Skin of body (tissue), 2 donors: ENCODE data around the gene FASTK. TPM values are rescaled to one million over a fixed set of nuclear protein-coding genes. Genes with fewer than 3 reads are reported as not detected.
A peak's percentile ranks its signal among the peaks of the same experiment; 100 is the strongest.

Experiments used
- DNase-seq: peaks from one replicate; lab custom pipeline; 2025; lab: John Stamatoyannopoulos, UW
- total RNA-seq: library from RNA; depleted of rRNA; stranded (reverse); fragments of >200 nt; gene quantifications from one replicate; pipeline ENCODE4 v1.2.3, GENCODE V29; 2014

Gene FASTK
- total RNA-seq, 1 donor from 2014 or later, result 35.9 TPM

DNA sequence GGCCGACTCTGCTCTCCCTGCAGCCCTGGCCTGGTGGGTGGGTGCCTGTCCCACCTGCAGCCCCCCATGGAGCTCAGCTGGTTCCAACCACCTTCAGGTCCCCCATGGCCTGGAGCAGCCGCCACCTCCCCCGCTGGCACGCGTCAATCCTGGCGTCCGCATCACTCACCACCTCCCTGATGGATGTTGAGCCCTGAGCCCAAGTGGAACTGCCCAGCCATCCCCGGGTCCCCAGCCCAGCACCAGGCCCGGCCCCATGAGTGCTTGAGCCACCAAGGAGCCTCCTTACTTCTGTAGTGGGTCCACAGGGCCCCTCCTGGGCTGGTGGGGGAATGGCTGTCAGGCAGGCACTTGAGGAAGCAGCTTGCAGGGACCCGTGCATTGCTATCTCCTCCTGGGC lies 20.3 kb upstream of the FASTK start:
- no peak for DNase-seq

DNA sequence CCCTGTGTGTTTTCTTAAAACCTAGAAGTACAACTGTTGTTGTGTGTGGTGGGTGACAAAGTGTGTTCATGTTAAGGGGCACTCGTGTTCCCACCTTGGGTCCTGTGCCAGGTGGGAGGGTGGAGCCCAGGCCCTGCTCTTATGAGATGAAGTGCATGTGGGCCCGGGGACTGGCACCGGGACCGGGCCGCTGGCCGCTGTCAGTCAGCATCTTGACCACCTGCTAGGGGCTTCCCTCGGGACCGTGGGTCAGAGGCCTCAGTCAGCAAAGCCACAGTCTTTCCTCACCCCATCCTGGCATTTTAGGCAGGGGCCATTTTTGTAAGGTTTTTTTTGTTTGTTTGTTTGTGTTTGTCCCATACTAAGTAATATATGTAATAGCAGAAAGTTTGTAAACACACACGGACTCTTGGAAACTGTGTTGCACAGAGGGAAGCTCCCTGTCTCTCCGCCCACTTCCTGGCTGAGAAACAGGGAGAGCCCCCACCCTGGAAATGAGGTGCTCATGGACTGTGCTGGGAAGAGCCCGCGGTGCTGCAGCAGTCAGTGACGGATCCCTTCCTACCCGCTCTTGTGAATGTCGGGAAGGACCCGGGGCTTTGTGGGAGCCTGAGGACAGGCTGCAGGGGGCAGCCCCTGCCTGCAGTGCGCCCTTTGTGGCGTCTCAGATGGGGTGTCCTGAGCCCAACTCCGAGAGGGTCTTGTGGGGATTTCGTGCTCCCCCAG lies 19.0 kb upstream of the FASTK start:
- no peak for DNase-seq

DNA sequence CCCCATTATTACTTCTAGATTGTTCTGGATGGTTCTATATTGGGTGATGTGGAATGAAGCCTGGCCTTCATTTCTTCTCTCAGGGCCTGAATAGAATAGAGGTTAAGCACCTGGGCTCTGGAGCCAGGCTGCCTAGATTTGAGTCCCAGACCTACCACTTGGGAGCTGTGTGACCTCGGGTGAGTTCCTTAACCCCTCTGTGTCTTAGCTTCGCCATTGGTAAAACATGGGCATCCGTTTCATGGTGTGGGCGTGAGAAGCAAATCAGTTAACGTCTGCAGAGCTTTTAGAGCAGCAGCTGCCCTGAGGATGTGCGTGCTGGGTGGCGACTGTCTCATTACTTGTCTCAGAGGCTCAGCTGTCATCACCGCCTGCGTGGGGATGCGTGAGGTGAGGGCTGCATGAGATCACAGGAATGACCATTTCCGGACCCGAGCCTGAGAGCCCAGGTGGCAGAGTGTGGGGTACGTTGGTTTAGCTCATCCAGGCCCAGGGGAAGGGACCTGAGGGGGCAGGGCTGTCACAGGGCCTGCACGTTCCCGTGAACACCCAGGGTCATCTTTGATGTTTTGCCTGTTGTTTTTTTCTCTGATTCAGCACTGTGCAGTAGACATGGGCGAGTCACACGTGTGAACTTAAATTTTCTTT lies 15.3 kb upstream of the FASTK start:
- no peak for DNase-seq

DNA sequence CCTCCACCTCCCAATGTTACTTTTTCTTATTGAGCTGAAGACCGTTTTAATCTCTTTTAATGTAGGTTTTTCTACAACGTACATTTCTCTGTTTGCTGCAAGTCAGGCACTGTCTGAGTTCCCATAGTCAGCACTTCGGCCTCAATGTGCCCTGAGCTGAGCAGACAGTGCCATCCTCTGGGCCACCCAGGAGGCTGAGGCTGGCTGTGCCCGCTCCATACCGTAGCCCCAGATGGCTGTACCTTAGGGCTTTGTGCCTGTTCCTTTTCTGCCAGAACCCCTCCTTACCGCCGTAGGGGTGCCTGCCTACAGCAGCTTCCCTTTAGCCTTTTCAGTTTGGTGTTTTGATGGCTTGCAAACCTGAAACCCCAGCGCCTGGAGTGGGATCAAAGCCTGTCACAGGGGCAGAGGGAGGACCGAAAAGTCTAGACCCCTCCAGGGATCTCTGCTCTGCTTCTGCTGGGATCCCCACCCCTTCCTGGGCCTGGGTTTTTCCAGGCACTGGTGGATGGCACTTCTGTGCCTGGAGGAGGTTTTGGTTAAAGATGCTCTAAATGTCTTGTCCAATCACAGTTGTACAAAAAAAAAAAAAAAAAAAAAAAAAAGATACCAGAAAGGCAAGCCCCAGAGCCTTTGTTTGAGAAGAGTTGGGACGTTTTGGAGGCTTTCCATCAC lies 14.7 kb upstream of the FASTK start:
- no peak for DNase-seq

DNA sequence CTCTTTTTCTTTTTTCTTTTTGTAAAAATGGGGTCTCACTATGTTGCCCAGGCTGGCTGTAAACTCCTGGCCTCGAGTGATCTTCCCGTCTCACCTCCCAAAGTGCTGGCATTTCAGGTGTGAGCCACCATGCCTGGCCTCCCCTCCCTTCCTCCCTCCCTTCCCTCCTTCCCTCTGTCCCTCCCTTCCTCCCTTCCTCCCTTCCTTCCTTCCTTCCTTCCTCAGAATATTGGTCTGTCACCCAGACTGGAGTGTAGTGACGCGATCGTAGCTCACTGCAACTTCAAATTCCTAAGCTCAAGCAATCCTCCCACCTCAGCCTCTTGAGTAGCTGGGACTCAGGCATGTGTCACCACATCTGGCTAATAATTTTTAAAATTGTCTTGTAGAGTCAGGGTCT lies 14.1 kb upstream of the FASTK start:
- DNase-seq, result no peak

DNA sequence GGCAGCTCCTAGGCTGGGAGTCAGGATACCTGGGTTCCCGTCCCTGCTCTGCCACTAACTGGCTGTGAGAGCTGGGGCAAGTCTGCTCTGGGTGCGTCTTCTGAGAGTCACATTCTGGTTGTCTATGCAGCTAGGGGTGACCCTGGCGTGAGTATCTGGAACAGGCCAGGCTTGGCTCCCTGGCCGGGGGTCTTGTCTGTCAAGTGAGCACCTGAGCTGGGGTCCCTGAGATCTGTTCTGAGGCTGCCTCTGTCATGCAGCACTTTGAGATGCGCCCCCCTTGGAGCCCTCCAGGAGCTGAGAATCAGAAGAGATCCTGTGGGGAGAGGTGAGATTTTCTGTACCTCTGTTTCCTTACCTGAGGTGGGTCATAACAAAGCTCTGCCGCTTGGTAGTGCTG lies 13.1 kb upstream of the FASTK start:
- DNase-seq, result no peak

DNA sequence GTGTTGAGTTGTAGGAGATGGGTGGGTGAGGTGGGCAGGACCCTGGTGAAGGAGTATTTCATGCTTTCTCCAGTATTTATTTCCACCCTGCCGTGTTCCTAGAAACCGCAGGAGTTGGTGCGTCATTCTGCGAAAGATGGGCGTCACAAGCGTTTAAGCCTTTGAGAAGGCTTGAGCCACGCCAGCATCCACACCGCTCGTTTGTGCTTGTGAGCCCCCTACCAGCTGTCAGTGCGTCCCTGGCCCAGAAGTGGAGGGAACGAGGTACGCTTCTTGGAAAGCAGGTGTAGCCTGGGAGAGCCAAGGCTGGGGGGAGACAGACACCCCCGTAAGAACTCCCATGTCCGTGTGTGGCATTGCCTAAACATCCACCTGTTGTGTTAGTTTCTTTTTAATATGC lies 11.4 kb upstream of the FASTK start:
- no peak for DNase-seq

DNA sequence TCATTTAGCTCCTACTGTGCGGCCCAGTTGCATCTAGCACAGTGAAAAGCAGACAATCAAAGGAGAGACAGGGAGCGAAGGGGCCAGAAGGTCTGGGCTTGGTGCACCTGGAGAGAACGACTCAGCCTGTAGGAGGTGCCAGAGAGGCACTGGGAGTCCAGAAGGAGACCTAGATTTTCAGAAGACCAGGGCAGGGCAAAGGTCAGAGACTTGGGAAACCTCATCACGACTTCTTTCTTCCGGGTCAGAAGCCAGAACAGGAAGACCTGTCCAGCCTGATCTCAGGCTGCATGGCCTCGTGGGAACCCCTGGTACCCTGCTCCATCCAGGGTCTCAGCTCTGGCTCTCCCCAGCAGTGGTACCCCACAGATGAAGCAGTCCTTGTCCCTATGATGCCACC lies 10.8 kb upstream of the FASTK start:
- DNase-seq, result no peak

DNA sequence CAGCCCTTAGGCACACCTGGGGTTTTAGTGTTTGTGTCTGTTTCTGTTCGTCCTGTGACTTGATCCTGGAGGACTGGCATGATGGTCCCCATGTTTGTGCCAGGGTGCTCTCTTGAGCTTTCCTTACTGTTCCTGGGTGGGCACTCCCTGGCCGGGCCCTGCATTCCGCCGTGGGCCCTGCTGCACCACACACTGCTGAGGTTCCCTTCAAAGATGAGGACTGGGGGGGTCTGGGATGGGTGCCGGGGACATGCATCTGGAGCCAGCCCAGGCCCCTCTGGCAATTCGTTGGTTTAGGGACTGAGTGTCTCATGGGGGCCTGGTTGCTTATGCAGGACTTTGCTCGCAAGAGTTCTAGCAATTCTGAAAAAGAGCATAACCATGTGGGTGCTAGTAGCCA lies 10.4 kb upstream of the FASTK start:
- no peak for DNase-seq

DNA sequence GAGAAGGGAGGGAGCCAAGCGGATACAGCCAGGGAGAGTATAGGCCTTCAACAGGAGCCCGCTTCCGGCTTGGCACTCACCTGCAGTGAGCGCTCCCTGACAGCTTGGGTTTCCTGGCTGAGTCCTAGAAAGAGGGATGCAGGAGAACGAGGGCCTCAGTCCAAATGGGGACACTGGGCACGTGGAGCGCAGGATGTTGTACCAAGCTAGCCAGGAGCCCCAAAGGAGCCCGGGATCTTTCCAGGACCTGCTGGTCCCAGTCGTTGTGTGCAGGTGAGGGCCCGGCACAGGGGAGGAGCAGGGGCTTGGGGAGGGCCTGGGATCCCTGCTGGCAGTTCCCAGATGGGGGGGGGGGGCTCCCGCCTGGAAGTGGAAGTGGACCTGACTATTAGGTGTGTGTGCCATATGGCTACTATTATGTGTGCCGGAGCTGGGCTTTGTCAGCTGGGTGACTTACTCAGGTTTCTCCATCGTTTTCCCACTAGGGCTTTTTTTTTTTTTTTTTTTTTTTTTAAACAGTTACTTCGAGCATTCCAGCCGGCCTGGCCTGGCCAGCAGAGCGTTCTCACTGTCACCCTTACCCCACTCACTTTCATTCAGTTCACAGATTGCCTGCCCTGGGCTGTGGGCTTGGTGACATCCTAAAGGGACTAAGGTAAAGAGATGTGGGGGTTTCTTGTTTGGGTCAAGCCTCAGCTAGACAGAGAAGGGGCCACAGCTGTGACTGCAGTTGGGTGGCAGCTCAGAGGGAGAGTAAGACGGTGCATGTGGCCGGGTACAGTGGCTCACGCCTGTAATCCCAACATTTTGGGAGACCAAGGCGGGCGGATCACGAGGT lies 9.5 kb upstream of the FASTK start:
- no peak for DNase-seq

DNA sequence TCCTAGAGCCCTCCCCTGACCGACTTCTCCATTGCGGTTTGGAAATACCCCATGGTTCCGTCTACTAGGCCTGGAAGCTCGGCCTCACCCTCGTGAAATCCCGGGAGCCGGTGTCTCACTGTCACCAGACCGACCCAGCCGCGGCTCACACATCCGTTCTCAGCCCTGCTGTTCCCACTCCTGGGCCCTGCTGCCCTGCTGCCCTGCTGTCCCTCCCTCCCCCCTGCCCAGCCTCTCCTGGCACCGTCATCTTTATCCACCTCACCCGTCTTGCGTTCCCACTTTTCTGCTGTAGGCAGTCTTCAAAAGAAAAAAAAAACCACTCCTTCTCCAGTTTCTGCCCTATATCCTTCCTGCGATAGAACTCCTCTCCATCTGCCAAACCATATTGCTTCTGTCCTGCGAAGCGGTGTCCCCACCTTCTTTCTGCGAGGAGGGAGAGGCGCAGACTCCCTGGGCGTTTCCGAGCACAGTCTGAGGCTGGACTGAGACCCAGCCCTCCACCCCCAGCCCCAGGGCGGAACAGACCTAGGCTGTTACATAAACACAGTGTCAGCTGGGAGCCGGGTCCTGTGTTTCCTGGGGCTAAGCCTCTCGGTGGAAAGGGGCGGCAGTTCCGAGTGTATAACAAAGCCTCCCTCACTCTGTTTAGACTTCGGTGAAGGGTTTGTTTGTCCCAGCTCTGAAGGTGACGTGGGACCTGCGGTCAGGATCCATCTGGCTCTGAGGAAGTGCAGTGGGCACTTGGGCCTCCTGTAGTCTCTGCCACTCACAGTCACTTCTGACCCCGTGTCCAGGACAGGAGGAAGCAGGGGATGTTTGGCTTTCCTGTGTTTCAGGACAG lies 8.5 kb upstream of the FASTK start:
- peak; percentile 40 for DNase-seq

DNA sequence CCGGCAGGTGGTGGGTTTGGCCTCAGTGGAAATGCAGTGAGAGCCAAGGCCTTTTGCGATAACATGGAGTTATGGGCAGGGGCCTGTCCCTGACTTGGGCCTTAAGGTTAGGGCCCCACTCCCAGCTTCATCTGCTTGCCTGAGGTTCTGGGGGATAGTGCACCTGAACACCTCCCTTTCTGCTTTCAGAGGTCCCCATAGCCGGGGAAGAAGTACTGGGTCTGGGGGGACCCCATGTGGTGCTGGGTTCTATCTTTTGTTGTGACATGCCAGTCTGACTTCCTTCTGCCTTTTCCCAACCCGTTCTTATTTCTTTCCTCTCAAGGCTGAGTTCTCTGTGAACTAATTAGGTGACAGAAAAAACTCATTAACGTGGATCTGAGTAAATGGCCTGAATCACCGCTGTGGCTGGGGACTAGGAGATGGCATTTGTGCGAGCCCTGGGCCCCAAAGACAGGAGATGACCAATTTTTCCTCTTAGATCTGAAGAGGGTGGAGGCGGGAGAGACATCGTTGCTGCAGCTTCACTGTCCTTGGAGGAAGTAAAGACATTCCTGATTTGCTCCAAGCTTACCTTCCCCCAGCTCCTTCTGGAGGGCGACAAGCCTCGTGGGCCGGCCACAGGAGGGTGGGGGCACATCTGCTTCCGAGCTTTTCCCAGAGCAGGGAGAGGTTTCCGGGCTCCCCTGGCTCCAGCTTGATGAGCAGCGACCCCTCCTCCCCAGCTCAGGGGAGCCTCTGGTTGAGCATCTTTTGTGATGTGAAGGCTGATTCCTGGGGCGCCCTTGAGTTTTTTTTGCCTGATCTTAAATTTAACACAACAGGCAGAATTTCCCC lies 7.6 kb upstream of the FASTK start:
- DNase-seq, result no peak

DNA sequence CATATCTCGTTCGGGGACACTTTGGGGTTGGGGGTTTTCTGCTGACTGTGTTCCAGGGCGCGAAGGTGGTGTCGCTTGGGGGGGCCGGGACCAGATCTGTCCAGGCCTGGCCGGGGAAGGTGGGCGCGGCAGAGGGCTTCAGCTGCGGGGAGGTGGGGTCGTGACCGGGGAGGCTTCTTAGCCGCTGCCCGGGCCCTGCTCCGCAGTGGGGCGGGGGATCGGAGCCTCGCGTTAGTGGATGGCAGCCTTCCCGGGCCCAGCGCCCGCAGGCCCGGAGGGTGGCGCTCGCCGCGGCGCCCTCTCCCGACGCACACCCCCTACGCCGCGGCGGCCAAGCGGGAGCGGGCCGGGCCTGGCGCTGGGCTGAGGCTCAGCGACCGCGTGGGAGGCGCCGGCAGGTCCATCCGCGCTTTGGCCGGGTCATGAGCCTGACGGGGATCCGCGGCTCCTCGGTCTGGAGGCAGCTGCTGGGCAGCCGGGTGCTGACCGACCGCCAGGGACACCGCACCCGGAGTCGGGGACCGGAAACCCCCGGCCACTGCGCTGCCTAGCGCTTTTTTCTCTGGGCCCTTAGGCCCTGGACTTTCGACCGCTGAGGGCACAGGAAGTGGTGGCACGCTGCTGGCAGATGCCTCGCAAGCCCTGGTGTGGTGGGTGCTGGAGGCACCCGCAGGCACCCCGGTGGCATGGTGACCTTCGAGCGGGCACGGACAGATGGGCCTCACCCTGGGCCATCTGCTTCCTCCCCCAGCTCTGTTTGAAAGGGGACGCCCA lies 6.8 kb upstream of the FASTK start:
- DNase-seq, result peak; percentile 10

DNA sequence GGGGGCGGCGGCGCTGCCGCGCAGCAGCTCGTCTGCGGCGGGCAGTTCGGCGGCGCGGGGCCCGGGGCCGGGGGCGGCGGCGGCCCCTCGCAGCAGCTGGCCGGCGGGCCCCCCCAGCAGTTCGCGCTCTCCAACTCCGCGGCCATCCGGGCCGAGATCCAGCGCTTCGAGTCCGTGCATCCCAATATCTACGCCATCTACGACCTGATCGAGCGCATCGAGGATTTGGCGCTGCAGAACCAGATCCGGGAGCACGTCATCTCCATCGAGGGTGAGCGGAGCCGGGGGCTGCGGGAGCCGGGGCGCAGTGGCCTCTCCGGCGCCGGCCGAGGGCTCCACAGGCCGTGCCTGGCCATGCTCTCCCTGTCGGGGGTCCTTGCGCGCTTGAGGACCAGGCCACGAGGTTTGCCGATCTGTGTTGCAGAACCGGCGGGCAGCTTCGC lies 6.2 kb upstream of the FASTK start:
- no peak for DNase-seq

DNA sequence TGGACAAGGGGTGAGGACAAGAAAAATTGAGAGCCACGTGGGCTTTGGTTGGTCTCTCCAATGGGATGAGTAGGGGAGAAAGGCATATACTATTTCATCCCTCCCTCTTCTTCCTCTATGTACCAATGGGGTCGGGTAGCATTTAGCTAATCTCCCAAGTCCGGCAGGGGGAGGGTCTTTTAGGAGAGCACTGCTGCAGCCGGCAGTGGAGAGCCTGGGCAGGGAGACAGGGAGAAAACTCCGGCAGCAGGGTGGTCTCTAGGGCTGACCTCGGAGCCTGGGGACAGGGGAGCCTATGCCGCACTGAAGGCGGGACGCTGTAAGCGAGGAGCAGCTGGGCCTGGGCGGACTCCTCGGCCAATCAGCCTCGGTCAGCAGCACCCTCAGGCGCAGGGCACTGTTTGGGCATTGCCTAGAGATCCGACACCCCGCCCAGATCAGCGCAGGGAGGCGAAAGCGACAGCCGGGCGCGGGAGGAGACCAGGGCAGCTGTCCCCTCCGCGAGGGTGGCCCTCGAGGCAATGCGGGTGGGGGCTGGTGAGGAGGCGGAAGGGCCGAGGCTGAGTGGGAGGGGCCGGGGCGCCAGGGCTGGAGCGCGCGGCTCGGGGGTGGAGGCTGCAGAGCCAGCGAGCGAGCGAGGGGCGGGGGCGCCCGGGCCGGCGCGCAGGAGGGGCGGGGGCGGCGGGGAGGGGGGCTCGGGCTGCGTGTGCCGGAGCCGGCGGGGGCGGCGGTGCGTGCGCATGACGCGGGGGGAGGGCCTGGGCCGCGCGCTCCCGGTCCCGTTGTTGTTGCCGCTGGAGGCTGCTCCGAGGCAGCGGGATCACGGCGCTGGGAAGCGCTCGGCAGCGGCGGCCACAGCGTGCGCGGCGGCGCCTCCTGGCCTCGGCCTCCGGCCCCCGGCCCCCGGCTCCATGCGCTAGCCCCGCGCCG lies 5.3 kb upstream of the FASTK start, which contains the start of gene AGAP3:
TSS of gene AGAP3 (plus strand) at position 785 of the 930 bp plus-strand sequence. CDS start 267 bp downstream, outside the sequence.
- DNase-seq, result peak; percentile 92

DNA sequence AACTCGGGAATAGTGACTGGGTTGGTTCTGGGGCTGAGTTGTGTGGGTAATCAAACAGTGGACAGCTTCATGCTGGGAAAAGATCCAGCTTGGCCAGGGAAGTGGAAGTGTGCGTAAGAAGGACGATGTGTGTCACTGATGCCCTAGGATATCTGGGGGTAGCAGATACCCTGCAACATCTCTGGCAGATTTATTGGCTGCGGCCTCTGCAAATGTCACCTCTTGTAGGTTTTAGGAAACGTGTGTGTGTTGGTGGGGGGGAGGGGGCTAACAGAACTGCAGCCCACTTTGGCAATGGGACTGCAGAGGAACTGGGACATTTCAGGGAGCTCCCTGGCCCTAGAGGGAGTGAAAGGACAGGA lies 4.7 kb upstream of the FASTK start:
- no peak for DNase-seq

DNA sequence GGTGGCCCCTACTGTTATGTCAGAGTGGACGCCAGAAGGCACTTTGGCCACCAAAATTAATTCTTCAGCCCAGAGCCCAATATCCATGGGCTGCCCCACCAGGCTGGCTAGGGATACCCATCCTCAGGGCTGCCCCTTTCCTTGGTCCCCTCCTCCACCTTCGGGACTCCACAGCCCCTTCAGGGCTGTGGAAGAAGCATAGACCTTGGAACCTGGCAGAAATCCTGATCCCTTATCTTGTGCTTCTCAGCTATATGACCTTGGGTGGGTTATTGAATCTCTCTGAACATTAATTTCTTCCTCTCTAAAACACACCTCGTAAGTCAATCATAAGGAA lies 3.2 kb upstream of the FASTK start:
- DNase-seq, result no peak
